Panc1 (cell line): Measurements from ENCODE around the gene EBNA1BP2. TPM values are rescaled to one million over a fixed set of nuclear protein-coding genes. Genes with fewer than 3 reads are reported as not detected.
"Not testable (repeated sequence)": the region's sequence is repeated elsewhere in the genome, so short reads cannot be mapped to it uniquely, and the experiment has no call there.

ENCODE experiments used
- ATAC-seq: fragments of 200-7000 bp; cut with Tn5 transposase; 2 replicates; pipeline ENCODE4 v1.9.1; 2020; ENCODE audit warnings: mild to moderate bottlenecking, moderate library complexity
- BruUV-seq: library from RNA; stranded (reverse); fragments of 400-500 nt; replicated peaks from 2 replicates; lab custom pipeline; 2021; lab: Mats Ljungman, UMichigan
- CTCF ChIA-PET: fragments of 300-600 bp; sonication (Branson Sonifier 250); formaldehyde crosslinking; loops from one replicate; lab custom pipeline; 2022; ENCODE audit warnings: antibody characterized with exemption; lab: Charles Lee
- POLR2A ChIA-PET: fragments of 300-600 bp; sonication (Branson Sonifier 250); formaldehyde crosslinking; loops from one replicate; lab custom pipeline; 2022; ENCODE audit warnings: antibody characterized with exemption; lab: Charles Lee
- DNase-seq: peaks from one replicate; pipeline ENCODE4 v3.0.0-alpha.2; 2010; ENCODE audit warnings: low read depth, low spot score
- H3K27ac ChIP-seq: 2 replicates; pipeline ENCODE4 v1.5.1; 2011; ENCODE audit warnings: mild to moderate bottlenecking, low read length, inconsistent platforms
- H3K27me3 ChIP-seq: fragments of 200-500 bp; sonication (Bioruptor generic); 2 replicates; pipeline ENCODE4 v1.6.0; 2014; ENCODE audit warnings: low read length, inconsistent platforms; ENCODE audit not compliant: control insufficient read depth, insufficient read depth
- H3K36me3 ChIP-seq: fragments of 200-500 bp; sonication (Bioruptor generic); 2 replicates; pipeline ENCODE4 v1.5.1; 2014; ENCODE audit warnings: inconsistent platforms, mild to moderate bottlenecking, low read length, moderate library complexity; ENCODE audit not compliant: control insufficient read depth, insufficient read depth
- H3K4me1 ChIP-seq: 2 replicates; pipeline ENCODE4 v1.5.1; 2011; ENCODE audit warnings: inconsistent platforms, mild to moderate bottlenecking, low read length, moderate library complexity; ENCODE audit not compliant: control insufficient read depth, insufficient read depth
- H3K4me3 ChIP-seq, 2 experiments: 2 replicates each; pipeline ENCODE4 v1.5.1; 2011 to 2012; ENCODE audit warnings: low read depth in 2 of 2, low read length in 2 of 2, mild to moderate bottlenecking in 2 of 2, inconsistent platforms in 1 of 2, moderate library complexity in 1 of 2
- H3K9me3 ChIP-seq: fragments of 200-500 bp; sonication (Bioruptor generic); 2 replicates; pipeline ENCODE4 v1.5.1; 2014; ENCODE audit warnings: low read depth, mild to moderate bottlenecking, inconsistent platforms, low read length, moderate library complexity; ENCODE audit not compliant: control insufficient read depth, insufficient read depth
- CTCF ChIP-seq: fragments of 450-650 bp; IDR thresholded peaks from 2 replicates; pipeline ENCODE4 v1.5.1; 2017; ENCODE audit warnings: mild to moderate bottlenecking
- POLR2AphosphoS5 ChIP-seq: IDR thresholded peaks from 2 replicates; pipeline ENCODE4 v1.6.1; 2012; ENCODE audit warnings: mild to moderate bottlenecking, low read depth, low read length, moderate library complexity
- SIN3A ChIP-seq: IDR thresholded peaks from 2 replicates; pipeline ENCODE4 v1.6.1; 2012; ENCODE audit warnings: low read depth, mild to moderate bottlenecking, low read length, moderate library complexity, borderline replicate concordance; ENCODE audit not compliant: insufficient read depth
- TCF7L2 ChIP-seq: IDR thresholded peaks from 2 replicates; pipeline ENCODE4 v1.6.1; 2011; ENCODE audit warnings: mild to moderate bottlenecking, low read depth, low read length, inconsistent platforms
- in situ Hi-C: cut with HindIII; loops from 2 replicates; pipeline ENCODE4 v1.10.0; 2016; ENCODE audit warnings: low sequenced_read_pairs, low pct_unique_long_range_greater_than_20kb
- intact Hi-C: fragments of 100-400 bp; cut with micrococcal nuclease; formaldehyde crosslinking; loops from one replicate; pipeline ENCODE4 v1.10.0; 2022; ENCODE audit not compliant: unreplicated experiment
- total RNA-seq: library from RNA; stranded (reverse); gene quantifications from one replicate; pipeline ENCODE4 v1.2.1, GENCODE V29; 2021; ENCODE audit not compliant: unreplicated experiment
- TF ChIP-seq, protein P1 (sequence below), 2 experiments: IDR thresholded peaks; 2 replicates each; pipeline ENCODE4 v1.6.1; 2011 to 2012; ENCODE audit warnings: low read depth in 2 of 2, control low read depth in 1 of 2, low read length in 1 of 2, mild to moderate bottlenecking in 1 of 2, moderate library complexity in 1 of 2; ENCODE audit not compliant: insufficient read depth in 1 of 2

The EBNA1BP2 gene
- total RNA-seq, 1 experiment from 2014 or later: 144 TPM

DNA sequence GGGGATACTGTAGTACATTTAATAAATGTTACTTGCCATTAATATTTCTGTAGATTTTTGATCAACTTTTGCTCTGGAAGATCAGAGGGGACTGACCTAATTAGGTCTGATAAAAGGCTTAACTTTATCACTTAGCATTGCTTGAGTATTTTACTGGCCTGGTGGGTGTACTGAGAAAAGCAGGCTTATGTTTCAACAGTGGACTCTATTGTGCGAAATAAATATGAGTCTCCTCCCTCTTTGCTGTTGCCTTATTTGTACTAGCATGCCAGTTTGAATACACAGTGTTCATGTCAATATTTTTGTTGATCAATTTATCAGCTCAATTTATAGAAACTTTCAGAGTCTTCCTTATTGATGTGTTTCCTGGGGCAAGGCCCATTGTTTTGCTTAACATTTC is 49.1 kb downstream of the EBNA1BP2 start:
- no peaks in the 10 kb centered on the region for H3K27me3 ChIP-seq
- no peak overlapping the region for H3K27ac ChIP-seq
- in situ Hi-C loops: no loop called here
- H3K4me3 ChIP-seq: no peak overlapping the region
- no peaks in the 10 kb centered on the region for H3K9me3 ChIP-seq
- ChIA-PET CTCF (no interaction called here), POLR2A (no interaction called here)
- TF ChIP-seq TCF7L2: no peak
- no peak for TF ChIP-seq CTCF
- no peak for TF ChIP-seq POLR2AphosphoS5
- no peak for TF ChIP-seq SIN3A
- TF ChIP-seq, protein P1, sequence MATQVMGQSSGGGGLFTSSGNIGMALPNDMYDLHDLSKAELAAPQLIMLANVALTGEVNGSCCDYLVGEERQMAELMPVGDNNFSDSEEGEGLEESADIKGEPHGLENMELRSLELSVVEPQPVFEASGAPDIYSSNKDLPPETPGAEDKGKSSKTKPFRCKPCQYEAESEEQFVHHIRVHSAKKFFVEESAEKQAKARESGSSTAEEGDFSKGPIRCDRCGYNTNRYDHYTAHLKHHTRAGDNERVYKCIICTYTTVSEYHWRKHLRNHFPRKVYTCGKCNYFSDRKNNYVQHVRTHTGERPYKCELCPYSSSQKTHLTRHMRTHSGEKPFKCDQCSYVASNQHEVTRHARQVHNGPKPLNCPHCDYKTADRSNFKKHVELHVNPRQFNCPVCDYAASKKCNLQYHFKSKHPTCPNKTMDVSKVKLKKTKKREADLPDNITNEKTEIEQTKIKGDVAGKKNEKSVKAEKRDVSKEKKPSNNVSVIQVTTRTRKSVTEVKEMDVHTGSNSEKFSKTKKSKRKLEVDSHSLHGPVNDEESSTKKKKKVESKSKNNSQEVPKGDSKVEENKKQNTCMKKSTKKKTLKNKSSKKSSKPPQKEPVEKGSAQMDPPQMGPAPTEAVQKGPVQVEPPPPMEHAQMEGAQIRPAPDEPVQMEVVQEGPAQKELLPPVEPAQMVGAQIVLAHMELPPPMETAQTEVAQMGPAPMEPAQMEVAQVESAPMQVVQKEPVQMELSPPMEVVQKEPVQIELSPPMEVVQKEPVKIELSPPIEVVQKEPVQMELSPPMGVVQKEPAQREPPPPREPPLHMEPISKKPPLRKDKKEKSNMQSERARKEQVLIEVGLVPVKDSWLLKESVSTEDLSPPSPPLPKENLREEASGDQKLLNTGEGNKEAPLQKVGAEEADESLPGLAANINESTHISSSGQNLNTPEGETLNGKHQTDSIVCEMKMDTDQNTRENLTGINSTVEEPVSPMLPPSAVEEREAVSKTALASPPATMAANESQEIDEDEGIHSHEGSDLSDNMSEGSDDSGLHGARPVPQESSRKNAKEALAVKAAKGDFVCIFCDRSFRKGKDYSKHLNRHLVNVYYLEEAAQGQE (IDR thresholded peaks at IDR 0.05; ENCODE audit: insufficient read depth in 1 of 2, low read depth in 2 of 2, low read length in 1 of 2): no peak
- intact Hi-C loops: no loop called here
- no peaks in the 10 kb centered on the region for H3K36me3 ChIP-seq
- H3K4me1 ChIP-seq: no peaks in the 10 kb centered on the region
- ATAC-seq (no peak), DNase-seq (no peak)
- no TSS peak for BruUV-seq

- no peaks in the 10 kb centered on the region for H3K4me1 ChIP-seq
- DNase-seq (no peak), ATAC-seq (no peak)
- TF ChIP-seq CTCF (no peak), POLR2AphosphoS5 (no peak), SIN3A (no peak), TCF7L2 (no peak)
- TF ChIP-seq, protein P1 (IDR thresholded peaks at IDR 0.05; ENCODE audit: insufficient read depth in 1 of 2, low read depth in 2 of 2, low read length in 1 of 2): no peak
- BruUV-seq: no TSS peak
- ChIA-PET POLR2A (interaction anchor here (0.6 kb wide), 1 partner anchor 15 kb away, joined by 4 read pairs; no protein-coding TSS in a partner anchor), CTCF (interaction anchor here (0.7 kb wide), 1 partner anchor 288 kb away, joined by 5 read pairs; no protein-coding TSS in a partner anchor)
- in situ Hi-C loops: no loop called here
- intact Hi-C loops: no loop called here
- H3K27ac ChIP-seq: no peak overlapping the region
- no peak overlapping the region for H3K4me3 ChIP-seq
- H3K36me3 ChIP-seq: no peaks in the 10 kb centered on the region
- H3K27me3 ChIP-seq: no peaks in the 10 kb centered on the region
- no peaks in the 10 kb centered on the region for H3K9me3 ChIP-seq
These were observed 50.7 kb downstream of the EBNA1BP2 start for GRCh38 chr1:43121256-43121900.

GRCh38 chr1:43119928-43120586 is 52.0 kb downstream of the EBNA1BP2 start:
- in situ Hi-C loops, H3K36me3 ChIP-seq, DNase-seq, H3K4me3 ChIP-seq, POLR2A ChIA-PET, H3K27me3 ChIP-seq, intact Hi-C loops, H3K27ac ChIP-seq, BruUV-seq, H3K9me3 ChIP-seq, H3K4me1 ChIP-seq, CTCF ChIA-PET, ATAC-seq: not testable (repeated sequence)
